ENCODE data around the gene C8A. TPM values are rescaled to one million over a fixed set of nuclear protein-coding genes. Genes with fewer than 3 reads are reported as not detected.

The C8A gene
- total RNA-seq, 1 experiment from 2014 or later, result not detected

DNA sequence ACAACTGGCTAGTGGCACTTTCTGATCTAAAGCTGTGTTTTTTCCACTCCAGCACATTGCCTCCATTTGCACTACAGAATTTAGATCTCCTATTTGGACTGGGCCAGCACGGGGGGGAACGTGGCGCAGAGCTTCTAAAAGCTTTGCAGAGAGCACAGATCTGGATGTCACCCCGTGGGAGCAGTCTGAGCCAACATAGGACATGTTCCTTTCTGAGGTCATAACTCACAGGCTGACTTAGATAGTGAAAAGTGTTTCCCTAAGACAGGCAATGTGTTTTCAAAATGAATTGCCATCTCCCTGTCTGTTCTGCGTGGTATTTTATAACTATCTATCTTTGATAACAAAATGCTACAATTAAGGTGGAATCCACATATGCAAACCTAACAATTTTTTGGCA is 3.7 kb upstream of the C8A start:
- no peak overlapping the region for H3K4me3 ChIP-seq (ENCODE audit: insufficient read depth, low read depth, low read length)
- H3K36me3 ChIP-seq (replicated peaks; ENCODE audit: control insufficient read depth, insufficient read depth, low read length), result no peaks in the 10 kb centered on the region
- H3K27me3 ChIP-seq (ENCODE audit: control insufficient read depth, insufficient read depth, low read length), result no peaks in the 10 kb centered on the region; the same call in 1 of the 2 replicates
- no peak for DNase-seq

DNA sequence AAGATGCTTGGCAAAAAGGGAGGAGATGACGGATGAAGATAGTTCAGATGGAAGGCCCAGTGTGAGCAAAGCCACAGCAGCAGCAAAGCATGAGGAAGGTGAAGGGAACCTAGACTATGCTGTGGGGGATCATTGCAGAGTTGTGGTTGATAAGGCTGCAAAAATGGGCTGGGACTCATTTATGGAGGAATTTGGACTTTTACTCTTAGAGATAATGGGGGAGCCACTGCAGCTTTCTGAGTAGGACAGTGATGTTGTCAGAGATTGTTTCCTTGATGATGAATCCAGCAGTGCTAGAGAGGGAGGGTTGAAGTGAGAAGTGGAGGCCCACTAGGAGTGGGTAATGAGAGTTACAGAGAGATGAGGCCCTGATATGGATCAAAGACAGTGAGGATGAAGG is 2.1 kb upstream of the C8A start:
- Histone ChIP-seq H3K27me3 (ENCODE audit: control insufficient read depth, insufficient read depth, low read length) (no peaks in the 10 kb centered on the region), H3K36me3 (replicated peaks; ENCODE audit: control insufficient read depth, insufficient read depth, low read length) (no peaks in the 10 kb centered on the region), H3K4me3 (ENCODE audit: insufficient read depth, low read depth, low read length) (no peak overlapping the region)
- no peak for DNase-seq

DNA sequence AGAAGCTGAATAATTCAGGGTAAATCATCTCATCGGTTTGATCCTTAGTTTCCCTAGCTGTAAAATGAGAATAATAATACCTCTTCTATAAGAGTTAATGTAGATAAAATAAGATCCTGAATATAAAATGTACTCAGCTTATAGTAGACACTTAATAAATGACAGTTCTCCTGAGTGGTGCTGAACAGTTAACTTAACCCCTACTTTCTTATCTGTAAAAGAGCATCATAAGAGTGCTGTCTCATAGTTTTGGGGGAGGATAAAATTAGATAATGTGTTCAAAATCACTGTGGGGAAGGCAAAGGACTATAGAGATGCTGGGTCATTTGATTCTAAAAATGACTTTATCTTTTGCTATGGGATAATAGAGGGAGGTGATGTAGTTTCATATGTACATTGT is 593 bp downstream of the C8A start:
- DNase-seq, result no peak
- no peak overlapping the region for H3K4me3 ChIP-seq (ENCODE audit: insufficient read depth, low read depth, low read length)
- H3K36me3 ChIP-seq (replicated peaks; ENCODE audit: control insufficient read depth, insufficient read depth, low read length), result no peaks in the 10 kb centered on the region
- H3K27me3 ChIP-seq (ENCODE audit: control insufficient read depth, insufficient read depth, low read length), result no peaks in the 10 kb centered on the region

DNA sequence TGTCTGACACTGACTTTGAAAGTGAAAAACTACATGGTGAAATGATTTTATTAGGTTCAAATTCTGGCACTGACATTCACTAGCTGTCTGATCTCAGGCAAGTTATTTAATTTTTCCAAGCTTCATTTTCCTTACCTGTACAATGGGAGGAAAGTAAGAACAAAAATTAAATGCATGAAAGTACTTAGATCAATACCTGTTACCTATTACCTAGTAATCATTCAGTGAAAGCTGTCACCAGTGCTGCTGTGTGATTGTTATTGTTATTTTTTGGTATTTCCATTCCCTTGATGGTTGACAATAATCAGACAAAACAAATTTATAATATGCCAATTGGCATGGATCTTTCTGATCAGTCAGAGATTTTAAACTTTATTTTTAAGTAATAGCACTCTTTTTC is 1.6 kb downstream of the C8A start:
- DNase-seq, result no peak
- Histone ChIP-seq H3K36me3 (replicated peaks; ENCODE audit: control insufficient read depth, insufficient read depth, low read length) (no peaks in the 10 kb centered on the region), H3K4me3 (ENCODE audit: insufficient read depth, low read depth, low read length) (no peak overlapping the region), H3K27me3 (ENCODE audit: control insufficient read depth, insufficient read depth, low read length) (no peaks in the 10 kb centered on the region)

DNA sequence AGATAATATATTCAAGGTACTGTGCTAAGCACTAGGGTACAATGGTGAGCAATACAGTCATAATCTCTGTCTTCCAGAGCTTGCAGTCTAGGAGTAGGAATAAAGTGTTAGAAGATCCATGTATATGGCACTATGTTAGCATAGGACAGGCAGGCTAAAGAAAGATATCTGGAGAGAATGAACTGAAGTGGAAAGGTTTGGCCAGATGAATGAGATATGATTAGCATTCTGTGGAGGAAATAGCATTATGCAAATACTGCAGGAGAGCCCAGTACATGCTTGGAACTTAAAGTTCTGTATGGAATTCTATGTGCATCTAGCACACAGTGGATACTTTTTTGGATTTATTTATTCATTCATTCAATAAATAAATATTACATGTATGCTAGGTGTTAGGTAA is 4.7 kb downstream of the C8A start:
- H3K36me3 ChIP-seq (replicated peaks; ENCODE audit: control insufficient read depth, insufficient read depth, low read length), result no peaks in the 10 kb centered on the region
- no peak overlapping the region for H3K4me3 ChIP-seq (ENCODE audit: insufficient read depth, low read depth, low read length)
- no peak for DNase-seq
- no peaks in the 10 kb centered on the region; the same call in 1 of the 2 replicates for H3K27me3 ChIP-seq (ENCODE audit: control insufficient read depth, insufficient read depth, low read length)

DNA sequence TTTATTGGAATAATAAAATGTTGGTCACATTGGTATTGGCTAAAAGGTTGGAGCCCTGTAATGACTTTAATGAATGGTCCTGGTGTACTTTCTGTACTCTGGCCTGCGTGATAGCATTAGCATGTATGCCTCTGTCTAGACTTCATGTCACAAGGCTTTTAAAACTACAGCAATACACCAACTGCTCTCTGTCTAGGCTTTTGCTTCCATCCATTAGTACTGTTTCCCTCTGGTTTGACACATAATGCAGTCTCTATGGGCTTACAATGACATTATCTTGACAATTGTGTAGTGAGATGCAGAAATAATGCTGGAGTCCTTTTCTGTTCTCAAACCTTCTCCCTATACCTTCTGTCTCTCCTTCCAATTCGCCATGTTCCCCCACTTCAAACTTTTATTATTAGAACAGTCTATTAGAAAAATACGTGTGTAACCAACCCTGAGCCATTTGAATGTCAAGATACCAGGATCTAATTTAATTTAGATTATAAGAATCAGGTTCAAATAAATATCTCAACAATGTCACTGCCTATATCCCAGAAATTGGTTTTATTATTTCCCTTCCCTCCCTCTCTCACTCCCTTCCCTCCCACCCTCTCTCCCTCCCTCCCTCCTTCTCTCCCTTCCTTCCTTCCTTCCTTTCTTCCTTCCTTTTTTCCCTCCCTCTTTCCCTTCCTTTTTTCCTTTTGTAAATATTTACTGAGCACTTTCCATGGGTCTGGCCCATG is 8.8 kb downstream of the C8A start:
- DNase-seq, result no peak
- Histone ChIP-seq H3K4me3 (ENCODE audit: insufficient read depth, low read depth, low read length) (no peak overlapping the region), H3K27me3 (ENCODE audit: control insufficient read depth, insufficient read depth, low read length) (no peaks in the 10 kb centered on the region; the same call in 1 of the 2 replicates), H3K36me3 (replicated peaks; ENCODE audit: control insufficient read depth, insufficient read depth, low read length) (no peaks in the 10 kb centered on the region)

DNA sequence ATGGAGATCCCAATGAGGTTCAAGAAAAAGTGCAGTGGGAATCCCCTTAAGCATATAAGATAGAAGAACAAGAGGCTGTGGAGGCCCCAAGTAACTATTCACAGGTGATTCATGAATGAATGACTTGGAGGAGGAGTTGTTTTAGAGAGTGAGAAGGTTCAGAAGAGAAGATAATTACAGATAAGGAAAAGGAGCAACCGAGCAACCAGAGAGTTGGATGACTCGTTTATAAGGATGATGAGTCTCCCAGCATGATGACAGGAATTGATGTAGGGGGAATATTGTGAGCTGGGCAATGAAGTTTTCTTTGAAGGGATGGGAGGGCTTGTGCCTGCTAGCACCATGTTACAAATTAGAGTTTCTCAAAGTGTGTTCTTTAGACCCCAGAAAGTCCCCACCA is 9.8 kb downstream of the C8A start:
- Histone ChIP-seq H3K27me3 (ENCODE audit: control insufficient read depth, insufficient read depth, low read length) (no peaks in the 10 kb centered on the region; the same call in 1 of the 2 replicates), H3K4me3 (ENCODE audit: insufficient read depth, low read depth, low read length) (no peak overlapping the region), H3K36me3 (replicated peaks; ENCODE audit: control insufficient read depth, insufficient read depth, low read length) (no peaks in the 10 kb centered on the region)
- no peak for DNase-seq

DNA sequence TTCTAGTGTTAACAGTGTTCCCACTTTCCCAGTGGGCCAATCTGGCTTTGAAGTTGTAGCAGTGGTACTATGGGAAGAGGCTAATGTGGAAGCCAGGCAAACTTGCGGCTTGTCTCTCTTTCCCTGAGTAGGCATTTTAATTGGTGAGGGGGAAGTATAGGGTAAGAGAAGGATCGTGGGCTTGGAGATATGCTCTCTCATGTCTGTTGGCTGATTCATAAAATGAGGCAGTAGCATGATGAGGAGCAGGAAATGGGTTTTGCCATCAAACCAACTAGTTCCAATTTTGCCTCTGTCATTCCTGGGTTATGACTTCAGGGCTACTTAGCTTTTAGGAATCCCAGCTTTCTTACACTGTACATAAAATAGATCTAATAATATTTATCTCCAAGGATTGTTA is 12.1 kb downstream of the C8A start:
- H3K36me3 ChIP-seq (replicated peaks; ENCODE audit: control insufficient read depth, insufficient read depth, low read length), result no peaks in the 10 kb centered on the region
- H3K4me3 ChIP-seq (ENCODE audit: insufficient read depth, low read depth, low read length), result no peak overlapping the region
- no peak for DNase-seq
- no peaks in the 10 kb centered on the region; the same call in 1 of the 2 replicates for H3K27me3 ChIP-seq (ENCODE audit: control insufficient read depth, insufficient read depth, low read length)

DNA sequence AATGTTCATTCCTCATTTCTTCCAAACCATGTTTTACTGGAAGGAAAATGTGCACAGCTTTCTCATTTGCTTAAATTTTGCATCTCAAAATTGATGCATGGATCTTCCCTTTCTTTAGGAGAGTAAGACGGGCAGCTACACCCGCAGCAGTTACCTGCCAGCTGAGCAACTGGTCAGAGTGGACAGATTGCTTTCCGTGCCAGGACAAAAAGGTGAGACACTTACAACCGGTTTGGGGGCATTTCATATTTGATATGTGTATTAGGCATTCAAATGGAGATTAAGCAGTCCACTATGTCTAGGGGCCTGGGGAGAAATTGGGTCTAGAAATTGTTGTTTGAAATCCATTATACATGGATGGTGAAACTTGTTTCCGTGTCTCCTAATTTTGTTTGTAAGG is 12.9 kb downstream of the C8A start:
- Histone ChIP-seq H3K27me3 (ENCODE audit: control insufficient read depth, insufficient read depth, low read length) (no peaks in the 10 kb centered on the region; the same call in 1 of the 2 replicates), H3K36me3 (replicated peaks; ENCODE audit: control insufficient read depth, insufficient read depth, low read length) (no peaks in the 10 kb centered on the region), H3K4me3 (ENCODE audit: insufficient read depth, low read depth, low read length) (no peak overlapping the region)
- DNase-seq, result no peak

DNA sequence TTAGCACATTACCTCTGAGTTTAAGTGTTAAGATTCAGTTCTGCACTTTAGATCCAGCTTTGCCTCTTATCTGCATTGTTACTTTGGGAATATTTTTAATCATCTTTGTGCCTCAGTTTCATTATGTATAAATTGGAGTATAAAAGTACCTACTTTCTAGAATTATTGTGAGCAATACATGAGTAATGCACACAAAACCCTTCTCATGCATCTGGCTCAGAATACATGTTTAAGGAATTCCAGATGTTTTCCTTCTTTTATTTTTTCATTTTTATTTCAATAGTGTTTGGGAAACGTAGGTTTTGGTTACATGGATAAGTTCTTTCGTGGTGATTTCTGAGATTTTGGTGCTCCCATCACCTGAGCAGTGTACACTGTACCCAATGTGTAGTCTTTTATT is 14.2 kb downstream of the C8A start:
- H3K36me3 ChIP-seq (replicated peaks; ENCODE audit: control insufficient read depth, insufficient read depth, low read length), result no peaks in the 10 kb centered on the region
- DNase-seq, result no peak
- no peak overlapping the region for H3K4me3 ChIP-seq (ENCODE audit: insufficient read depth, low read depth, low read length)

DNA sequence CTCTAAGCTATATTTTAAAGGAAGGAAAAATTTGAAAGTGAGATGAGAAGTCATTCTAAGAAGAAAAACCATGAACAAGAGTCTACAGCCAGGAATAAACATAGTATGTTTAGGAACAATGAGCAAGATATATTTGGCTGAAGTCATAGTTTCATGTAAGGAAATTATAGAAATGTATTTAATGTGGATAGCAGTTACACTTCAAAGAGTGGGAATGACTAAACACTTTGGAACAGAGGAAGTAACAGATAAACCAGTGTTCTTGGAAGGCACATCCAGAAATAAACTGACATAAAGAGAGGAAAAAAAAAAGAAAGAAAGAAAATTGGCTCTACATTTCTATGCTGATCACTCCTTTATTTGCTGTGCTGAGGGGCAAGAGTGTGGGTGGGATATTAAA is 18.0 kb downstream of the C8A start:
- Histone ChIP-seq H3K4me3 (ENCODE audit: insufficient read depth, low read depth, low read length) (no peak overlapping the region), H3K36me3 (replicated peaks; ENCODE audit: control insufficient read depth, insufficient read depth, low read length) (no peaks in the 10 kb centered on the region), H3K27me3 (ENCODE audit: control insufficient read depth, insufficient read depth, low read length) (no peaks in the 10 kb centered on the region)
- no peak for DNase-seq

More for the DNA sequence above, 14.2 kb downstream of the C8A start:
- no peaks in the 10 kb centered on the region for H3K27me3 ChIP-seq (ENCODE audit: control insufficient read depth, insufficient read depth, low read length)

DNA sequence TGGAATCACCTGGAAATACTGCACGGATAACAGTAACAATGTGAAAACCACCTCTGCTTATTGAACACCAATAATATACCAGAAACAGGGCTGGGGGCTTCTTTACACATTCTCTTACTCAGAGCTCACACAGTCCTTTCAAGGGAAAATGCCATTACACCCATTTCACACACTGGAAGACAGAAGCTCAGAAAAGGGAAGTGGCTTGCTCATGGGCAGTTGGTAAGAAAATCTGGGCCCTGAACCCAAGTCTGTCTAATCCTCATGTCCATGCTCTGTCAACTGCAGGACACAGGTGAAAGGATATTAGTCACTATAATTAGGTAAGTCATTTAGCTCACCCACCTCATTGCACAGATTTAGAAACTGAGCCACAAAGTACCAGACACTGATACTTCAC is 18.6 kb downstream of the C8A start:
- Histone ChIP-seq H3K4me3 (ENCODE audit: insufficient read depth, low read depth, low read length) (no peak overlapping the region), H3K27me3 (ENCODE audit: control insufficient read depth, insufficient read depth, low read length) (no peaks in the 10 kb centered on the region), H3K36me3 (replicated peaks; ENCODE audit: control insufficient read depth, insufficient read depth, low read length) (no peaks in the 10 kb centered on the region)
- no peak for DNase-seq

DNA sequence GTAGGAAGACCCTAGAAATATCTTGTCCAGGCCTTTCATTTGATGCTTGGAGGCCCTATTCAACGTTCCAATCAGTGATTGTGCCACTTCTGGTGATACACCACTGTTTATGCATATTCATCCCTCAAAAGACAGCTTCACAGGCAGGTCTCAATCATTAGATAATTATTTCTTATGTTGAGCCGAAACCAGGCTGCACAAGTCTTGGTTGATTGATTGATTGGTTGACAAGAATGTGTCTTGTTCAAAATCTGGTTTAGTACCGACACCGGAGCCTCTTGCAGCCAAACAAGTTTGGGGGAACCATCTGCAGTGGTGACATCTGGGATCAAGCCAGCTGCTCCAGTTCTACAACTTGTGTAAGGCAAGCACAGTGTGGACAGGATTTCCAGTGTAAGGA is 20.1 kb downstream of the C8A start:
- DNase-seq, result no peak
- H3K36me3 ChIP-seq (replicated peaks; ENCODE audit: control insufficient read depth, insufficient read depth, low read length), result no peaks in the 10 kb centered on the region
- H3K4me3 ChIP-seq (ENCODE audit: insufficient read depth, low read depth, low read length), result no peak overlapping the region
- no peaks in the 10 kb centered on the region for H3K27me3 ChIP-seq (ENCODE audit: control insufficient read depth, insufficient read depth, low read length)

DNA sequence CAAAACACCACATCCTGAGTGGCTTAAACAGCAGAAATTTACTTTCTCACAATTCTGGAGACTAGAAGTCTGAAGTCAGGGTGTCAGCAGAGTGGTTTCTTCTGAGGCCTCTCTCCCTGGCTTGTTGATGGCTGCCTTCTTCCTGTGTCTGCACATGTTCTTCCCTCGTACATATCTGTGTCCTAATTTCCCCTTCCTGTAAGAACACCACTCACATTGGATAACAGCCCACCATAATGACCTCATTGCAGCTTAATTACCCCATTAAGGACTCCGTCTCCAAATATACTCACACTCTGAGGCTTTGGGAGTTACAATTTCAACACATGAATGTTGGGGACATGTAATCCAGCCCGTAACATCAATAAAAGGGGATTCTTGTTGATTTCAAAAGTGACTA is 23.4 kb downstream of the C8A start:
- Histone ChIP-seq H3K27me3 (ENCODE audit: control insufficient read depth, insufficient read depth, low read length) (no peaks in the 10 kb centered on the region), H3K36me3 (replicated peaks; ENCODE audit: control insufficient read depth, insufficient read depth, low read length) (no peaks in the 10 kb centered on the region), H3K4me3 (ENCODE audit: insufficient read depth, low read depth, low read length) (no peak overlapping the region)
- no peak for DNase-seq

DNA sequence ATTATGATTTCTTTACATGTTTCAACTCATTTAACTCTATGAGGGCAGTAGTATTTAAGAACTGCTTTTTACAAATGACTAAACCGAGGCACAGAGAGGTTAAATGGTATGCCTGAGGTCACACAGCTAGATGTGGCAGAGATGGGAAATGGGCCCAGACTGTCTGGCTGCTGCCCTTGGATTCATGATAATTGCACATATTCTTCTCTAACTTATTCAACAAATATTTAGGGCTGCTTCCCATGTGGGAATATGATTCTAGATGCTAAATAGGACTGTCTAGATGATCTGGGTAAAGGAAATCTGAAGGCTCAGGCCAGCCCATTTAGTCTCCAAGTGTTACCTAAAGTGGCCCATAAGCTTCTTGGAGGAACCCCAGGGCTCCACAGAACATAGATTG is 26.2 kb downstream of the C8A start:
- Histone ChIP-seq H3K4me3 (ENCODE audit: insufficient read depth, low read depth, low read length) (no peak overlapping the region), H3K36me3 (replicated peaks; ENCODE audit: control insufficient read depth, insufficient read depth, low read length) (no peaks in the 10 kb centered on the region), H3K27me3 (ENCODE audit: control insufficient read depth, insufficient read depth, low read length) (no peaks in the 10 kb centered on the region)
- no peak for DNase-seq

DNA sequence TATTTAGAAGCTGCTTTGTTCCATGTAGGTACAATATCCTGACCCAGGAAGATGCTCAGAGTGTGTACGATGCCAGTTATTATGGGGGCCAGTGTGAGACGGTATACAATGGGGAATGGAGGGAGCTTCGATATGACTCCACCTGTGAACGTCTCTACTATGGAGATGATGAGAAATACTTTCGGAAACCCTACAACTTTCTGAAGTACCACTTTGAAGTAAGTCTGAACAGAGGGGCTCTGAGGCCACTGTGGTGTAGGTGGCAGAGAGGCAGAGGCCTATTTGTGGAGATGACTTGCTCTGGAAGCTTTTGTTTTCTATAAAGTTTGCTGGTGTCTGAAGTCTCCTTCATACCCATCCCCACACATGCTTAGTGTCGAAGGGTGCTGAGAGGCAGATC is 26.8 kb downstream of the C8A start:
- DNase-seq, result no peak
- Histone ChIP-seq H3K27me3 (ENCODE audit: control insufficient read depth, insufficient read depth, low read length) (no peaks in the 10 kb centered on the region), H3K4me3 (ENCODE audit: insufficient read depth, low read depth, low read length) (no peak overlapping the region), H3K36me3 (replicated peaks; ENCODE audit: control insufficient read depth, insufficient read depth, low read length) (no peaks in the 10 kb centered on the region)
